K562 (cell line): Measurements from ENCODE around the gene LRRC70. TPM values are rescaled to one million over a fixed set of nuclear protein-coding genes. Genes with fewer than 3 reads are reported as not detected.

Experiments
- ATAC-seq: fragments of 200-7000 bp; cut with Tn5 transposase; 3 replicates; pipeline ENCODE4 v1.9.1; 2020; ENCODE audit warnings: moderate library complexity
- BruUV-seq: library from RNA; stranded (reverse); fragments of 400-500 nt; replicated peaks from 2 replicates; lab custom pipeline; 2021; lab: Mats Ljungman, UMichigan
- CTCF ChIA-PET: fragments of 300-600 bp; formaldehyde crosslinking; extraction: SDS; loops from one replicate; lab custom pipeline; 2021; ENCODE audit warnings: low intra/inter-chr PET ratio; lab: Yijun Ruan, JAX
- POLR2A ChIA-PET: fragments of 300-600, 350-650 bp; sonication (Branson Sonifier 250); formaldehyde crosslinking; extraction: SDS; loops from one replicate; lab custom pipeline; 2021; ENCODE audit warnings: antibody characterized with exemption, inconsistent platforms; lab: Yijun Ruan, JAX
- DNase-seq, 4 experiments: peaks; one replicate each; pipeline versions ENCODE4 v3.0.0 to v3.0.0-alpha.2; 2011 to 2018; ENCODE audit warnings: low spot score in 3 of 4, mixed read lengths in 3 of 4; ENCODE audit errors: extremely low read depth in 1 of 4
- FAIRE-seq: peaks from 2 replicates; lab custom pipeline; 2011; peaks lifted over from hg19 to GRCh38; lab: Jason Lieb, UNC
- H2AFZ ChIP-seq: 2 replicates; pipeline ENCODE4 v1.6.0; 2011; ENCODE audit warnings: low read depth, low read length, control low read depth, inconsistent platforms
- H3K27ac ChIP-seq: fragments of 200-600 bp; 3 replicates; pipeline ENCODE4 v1.8.0; 2011; ENCODE audit warnings: low read depth, mild to moderate bottlenecking, control low read depth, inconsistent platforms, low read length, moderate library complexity, mixed read lengths; ENCODE audit errors: extremely low read depth
- H3K27me3 ChIP-seq, 2 experiments: fragments of 300-600 bp in 1 of 2; 2 replicates in 1 of 2; 3 replicates in 1 of 2; pipeline versions ENCODE4 v1.6.0 to v1.8.0; 2011; ENCODE audit warnings: inconsistent platforms in 2 of 2, low read length in 2 of 2, mild to moderate bottlenecking in 1 of 2, mixed read lengths in 1 of 2, moderate library complexity in 1 of 2; ENCODE audit not compliant: control insufficient read depth in 2 of 2, insufficient read depth in 2 of 2
- H3K36me3 ChIP-seq: fragments of 300-600 bp; 3 replicates; pipeline ENCODE4 v1.8.0; 2011; ENCODE audit warnings: mild to moderate bottlenecking, low read length, inconsistent platforms; ENCODE audit not compliant: control insufficient read depth, insufficient read depth
- H3K4me1 ChIP-seq, 2 experiments: fragments of 200-600 bp in 1 of 2; replicated peaks in 1 of 2; 2 replicates in 1 of 2; 3 replicates in 1 of 2; pipeline versions ENCODE4 v1.5.1 to v1.8.0; 2011; ENCODE audit warnings: inconsistent platforms in 2 of 2, low read length in 2 of 2, mild to moderate bottlenecking in 1 of 2, mixed read lengths in 1 of 2, moderate library complexity in 1 of 2; ENCODE audit not compliant: control insufficient read depth in 2 of 2, insufficient read depth in 2 of 2
- H3K4me2 ChIP-seq: 2 replicates; pipeline ENCODE4 v1.6.1; 2011; ENCODE audit warnings: low read length, control low read depth, inconsistent platforms, mixed read lengths; ENCODE audit not compliant: insufficient read depth
- H3K4me3 ChIP-seq: fragments of 200-600 bp; sonication (generic), shearing (Covaris generic); 2 replicates; pipeline ENCODE4 v1.5.1; 2016; ENCODE audit warnings: control low read depth, inconsistent platforms
- H3K79me2 ChIP-seq: fragments of 200-600 bp; 3 replicates; pipeline ENCODE4 v1.8.0; 2011; ENCODE audit warnings: low read length, inconsistent platforms; ENCODE audit not compliant: control insufficient read depth, insufficient read depth
- H3K9ac ChIP-seq, 2 experiments: 2 replicates each; pipeline versions ENCODE4 v1.6.0 to v1.6.1; 2011; ENCODE audit warnings: low read depth in 2 of 2, low read length in 2 of 2, control low read depth in 1 of 2, inconsistent platforms in 1 of 2, mild to moderate bottlenecking in 1 of 2, mixed read lengths in 1 of 2; ENCODE audit not compliant: insufficient read depth in 1 of 2
- H3K9me1 ChIP-seq: one replicate; pipeline ENCODE4 v1.6.0; 2011; ENCODE audit warnings: inconsistent platforms, mild to moderate bottlenecking, low read length, moderate library complexity; ENCODE audit not compliant: control insufficient read depth, insufficient read depth
- H3K9me3 ChIP-seq: replicated peaks from 2 replicates; pipeline ENCODE4 v1.5.1; 2011; ENCODE audit warnings: low read depth, low read length, inconsistent platforms; ENCODE audit not compliant: control insufficient read depth, insufficient read depth
- H4K20me1 ChIP-seq: replicated peaks from 2 replicates; pipeline ENCODE4 v1.6.1; 2011; ENCODE audit warnings: low read length, inconsistent platforms, mixed read lengths; ENCODE audit not compliant: control insufficient read depth, insufficient read depth
- CBFB ChIP-seq: sonication (generic); formaldehyde crosslinking; IDR thresholded peaks from 2 replicates; pipeline ENCODE4 v1.4.0; 2020; ENCODE audit warnings: mild to moderate bottlenecking, missing genetic modification reagents
- CEBPG ChIP-seq, 3 experiments: fragments of 200-800 bp in 1 of 3; sonication (Bioruptor generic) in 1 of 3; sonication (generic) in 1 of 3; formaldehyde crosslinking in 1 of 3; IDR thresholded peaks in 2 of 3; conservative IDR thresholded peaks in 1 of 3; 2 replicates each; pipeline versions ENCODE4 v1.6.1 to v1.8.0; 2016 to 2022; ENCODE audit warnings: missing compliant biosample characterization in 2 of 3, missing genetic modification characterization in 2 of 3, mild to moderate bottlenecking in 1 of 3, missing genetic modification reagents in 1 of 3
- CHD2 ChIP-seq: IDR thresholded peaks from 2 replicates; pipeline ENCODE4 v1.6.1; 2011; ENCODE audit warnings: low read depth, low read length
- NCOR1 ChIP-seq: fragments of 450-650 bp; IDR thresholded peaks from 2 replicates; pipeline ENCODE4 v1.6.1; 2016; ENCODE audit warnings: mild to moderate bottlenecking, moderate library complexity
- WHSC1 ChIP-seq: IDR thresholded peaks from one replicate; pipeline ENCODE4 v1.6.1; 2012; ENCODE audit warnings: low read length, control low read depth, inconsistent platforms
- WGBS: fragments of 100-300 bp; shearing (Covaris generic); methylation state at CpG from one replicate; pipeline ENCODE4 v1.1.6; 2016; ENCODE audit warnings: low coverage, mixed read lengths; ENCODE audit not compliant: insufficient coverage; ENCODE audit errors: missing lambda C conversion rate; 5-methylcytosine and 5-hydroxymethylcytosine counted together
- in situ Hi-C: fragments of 300-500 bp; cut with MboI; formaldehyde crosslinking; loops from 4 replicates; pipeline ENCODE4 v1.15.0; 2018; ENCODE audit warnings: inconsistent platforms, mixed read lengths
- intact Hi-C: fragments of 100-400 bp; cut with micrococcal nuclease; formaldehyde crosslinking; loops from 2 replicates; pipeline ENCODE4 v1.14.2; 2022
- polyA plus RNA-seq, 8 experiments: library from polyadenylated mRNA; depleted of rRNA in 4 of 8; stranded (reverse) in 5 of 8; unstranded in 3 of 8; fragments of >200 nt; fragmentation: Nextera tagmentation in 2 of 8; fragmentation: Illumina TruSeq in 1 of 8; extraction: Ambion mirVana in 2 of 8; extraction: Trizol in 1 of 8; gene quantifications; 2 replicates each; pipeline versions ENCODE4 v1.2.1 to v1.2.3, GENCODE V29; 2011 to 2014; ENCODE audit warnings: inconsistent platforms in 1 of 8, missing spikeins in 1 of 8
- total RNA-seq, 7 experiments: library from RNA; depleted of rRNA in 6 of 7; stranded (reverse); fragments of >200 nt in 6 of 7; fragmentation: Illumina TruSeq in 2 of 7; extraction: Trizol in 2 of 7; gene quantifications; 2 replicates each; pipeline versions ENCODE4 v1.2.1 to v1.2.3, GENCODE V29; 2011 to 2021; ENCODE audit warnings: low replicate concordance in 1 of 7
- TF ChIP-seq, protein P1 (sequence below), 2 experiments: fragments of 450-650 bp in 1 of 2; sonication (generic) in 1 of 2; formaldehyde crosslinking in 1 of 2; IDR thresholded peaks in 1 of 2; conservative IDR thresholded peaks in 1 of 2; 2 replicates each; pipeline versions ENCODE4 v1.6.1 to v1.8.1; 2016 to 2023; ENCODE audit warnings: mild to moderate bottlenecking in 2 of 2, moderate library complexity in 2 of 2, inconsistent platforms in 1 of 2, missing genetic modification reagents in 1 of 2
- TF ChIP-seq, protein P2 (sequence below): fragments of 250-450 bp; sonication (Bioruptor Pico); IDR thresholded peaks from 2 replicates; pipeline ENCODE4 v1.5.1; 2021; ENCODE audit warnings: mild to moderate bottlenecking

The LRRC70 gene
- total and polyA plus RNA-seq, 9 of the 15 experiments (the other 6 are each of a cell fraction or from before 2014, with no cell fraction given) = 0.21 to 2.1 (median 0.73) TPM

DNA sequence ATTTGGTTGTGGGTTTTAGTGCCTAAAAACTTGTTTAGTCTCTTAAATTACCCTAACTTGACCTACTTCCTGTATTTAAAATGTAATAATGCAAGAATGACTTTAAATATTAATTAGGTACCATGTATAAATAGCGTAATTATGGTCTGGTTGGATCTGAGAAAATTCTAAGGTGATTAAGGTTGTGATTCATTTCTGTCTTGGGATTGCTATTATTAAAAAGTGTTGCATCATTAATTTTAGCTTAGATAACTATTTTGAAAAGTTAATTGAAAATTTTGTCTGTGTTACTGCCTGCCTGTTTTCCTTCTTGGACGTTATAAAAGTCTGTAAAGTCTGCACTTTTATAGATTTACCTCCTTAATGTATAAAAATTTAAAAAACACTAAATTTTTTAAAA lies 11.8 kb downstream of the LRRC70 start:
- Histone ChIP-seq H3K4me2 (no peak overlapping the region), H3K36me3 (peaks cover 52% of the 10 kb centered on the region), H3K4me3 (no peak overlapping the region), H3K9me3 (no peaks in the 10 kb centered on the region), H3K27ac (no peak overlapping the region), H3K27me3 (no peaks in the 10 kb centered on the region), H4K20me1 (no peaks in the 10 kb centered on the region), H3K9me1 (no peaks in the 10 kb centered on the region), H3K9ac (no peak overlapping the region), H2AFZ (no peak overlapping the region), H3K4me1 (peaks cover 0 to 18% of the 10 kb centered on the region in 2 experiments; a peak in 3 of 5 replicates), H3K79me2 (no peaks in the 10 kb centered on the region)
- intact Hi-C loops (no loop called here), in situ Hi-C loops (no loop called here)
- TF ChIP-seq, protein P1, sequence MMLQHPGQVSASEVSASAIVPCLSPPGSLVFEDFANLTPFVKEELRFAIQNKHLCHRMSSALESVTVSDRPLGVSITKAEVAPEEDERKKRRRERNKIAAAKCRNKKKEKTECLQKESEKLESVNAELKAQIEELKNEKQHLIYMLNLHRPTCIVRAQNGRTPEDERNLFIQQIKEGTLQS (IDR thresholded peaks at IDR 0.05) = peak; percentile 55
- TF ChIP-seq, protein P1 (CRISPR knock-in tag; conservative IDR thresholded peaks at IDR 0.05) = no peak
- TF ChIP-seq CEBPG (CRISPR knock-in tag; IDR thresholded peaks at IDR 0.05) (no peak), CEBPG (tag; conservative IDR thresholded peaks at IDR 0.05 in 1 of 2, IDR thresholded peaks at IDR 0.05 in 1 of 2) (peak; percentile 28 to 68; a peak in 3 of 4 replicates), WHSC1 (no peak), NCOR1 (no peak), CHD2 (no peak), CBFB (CRISPR knock-in tag) (no peak)
- TF ChIP-seq, protein P2, sequence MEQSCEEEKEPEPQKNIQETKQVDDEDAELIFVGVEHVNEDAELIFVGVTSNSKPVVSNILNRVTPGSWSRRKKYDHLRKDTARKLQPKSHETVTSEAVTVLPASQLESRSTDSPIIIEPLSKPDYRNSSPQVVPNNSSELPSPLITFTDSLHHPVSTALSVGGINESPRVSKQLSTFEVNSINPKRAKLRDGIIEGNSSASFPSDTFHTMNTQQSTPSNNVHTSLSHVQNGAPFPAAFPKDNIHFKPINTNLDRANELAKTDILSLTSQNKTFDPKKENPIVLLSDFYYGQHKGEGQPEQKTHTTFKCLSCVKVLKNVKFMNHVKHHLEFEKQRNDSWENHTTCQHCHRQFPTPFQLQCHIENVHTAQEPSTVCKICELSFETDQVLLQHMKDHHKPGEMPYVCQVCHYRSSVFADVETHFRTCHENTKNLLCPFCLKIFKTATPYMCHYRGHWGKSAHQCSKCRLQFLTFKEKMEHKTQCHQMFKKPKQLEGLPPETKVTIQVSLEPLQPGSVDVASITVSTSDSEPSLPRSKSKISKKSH (CRISPR knock-in tag) = no peak
- DNase-seq (no peak), FAIRE-seq (no peak), ATAC-seq (no peak)
- ChIA-PET POLR2A (interaction anchor here (0.8 to 0.9 kb wide), 2 partner anchors 12 to 21 kb away, joined by 3 to 4 read pairs; partner anchors contain the start of gene LRRC70), CTCF (no interaction called here)
- 87% methylated on average over 2 of the region's 2 CpGs for WGBS
- BruUV-seq = no TSS peak
